ENCODE measurements around the gene ALK. TPM values are rescaled to one million over a fixed set of nuclear protein-coding genes. Genes with fewer than 3 reads are reported as not detected.

The ALK gene
- total RNA-seq (2022; extraction: Qiagen RNA extraction) = 0.02 to 0.04 TPM in 2 of 5 replicates, not detected in the others

DNA sequence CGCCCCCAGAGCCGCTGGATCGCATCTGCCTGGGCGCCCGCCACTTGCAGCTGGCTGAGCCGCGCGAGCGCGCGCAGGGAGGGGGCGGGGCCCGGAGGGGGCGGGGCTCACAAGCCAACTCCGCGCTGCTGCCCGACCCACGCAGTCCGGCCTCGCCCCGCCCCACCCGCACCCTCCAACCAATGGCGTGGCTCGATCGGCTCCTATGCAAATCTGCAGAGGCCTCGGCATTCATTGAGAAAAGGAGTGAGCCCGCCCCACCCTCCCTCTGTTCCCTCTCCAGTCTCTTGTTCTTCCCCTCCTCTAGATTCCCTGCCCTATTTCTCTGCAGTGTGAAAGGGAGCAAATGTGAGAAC lies at the start of gene ALK:
ALK (minus strand) TSS at position 27 of the 356 bp plus-strand sequence. CDS start 927 bp downstream, outside the sequence.

Other genes starting within 250 kb of the ALK start
- 50.2 to 64.4 TPM (median 53.9 TPM) in 5 replicates for gene YPEL5, start 225.4 kb upstream of the ALK start, total RNA-seq (2022; extraction: Qiagen RNA extraction)

Measured in A549 treated with dexamethasone at 1 μM for 4 hours (cell line).